Ammon's horn (tissue), 1 donor: ENCODE results near the gene CUTA.
"Not testable (repeated sequence)": the region's sequence is repeated elsewhere in the genome, so short reads cannot be mapped to it uniquely, and the experiment has no call there.

ENCODE experiments used
- DNase-seq: peaks from one replicate; pipeline ENCODE4 v3.0.0-alpha.2; 2016; ENCODE audit warnings: low spot score

CUTA gene

DNA sequence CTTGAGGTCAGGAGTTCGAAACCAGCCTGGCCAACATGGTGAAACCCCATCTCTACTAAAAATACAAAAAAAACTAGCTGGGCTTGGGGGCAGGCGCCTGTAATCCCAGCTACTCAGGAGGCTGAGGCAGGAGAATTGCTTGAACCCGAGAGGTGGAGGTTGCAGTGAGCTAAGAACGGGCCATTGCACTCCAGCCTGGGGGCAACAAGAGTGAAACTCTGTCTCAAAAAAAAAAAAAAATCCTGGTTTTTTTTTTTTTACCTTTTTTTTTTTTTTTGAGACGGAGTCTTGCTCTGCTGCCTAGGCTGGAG, 50.2 kb downstream of the CUTA start:
- DNase-seq, result not testable (repeated sequence)

GRCh38 chr6:33367009-33367714, 50.7 kb downstream of the CUTA start:
- no peak for DNase-seq
